Neural cell (in vitro differentiated cells): ENCODE data around the gene MYBBP1A. TPM values are rescaled to one million over a fixed set of nuclear protein-coding genes. Genes with fewer than 3 reads are reported as not detected.

ENCODE experiments used
- H2AFZ ChIP-seq: fragments of 200-600, 300-800 bp; sonication (generic), shearing (Covaris generic); 2 replicates; pipeline ENCODE4 v1.6.0; 2014; ENCODE audit warnings: low read depth, mild to moderate bottlenecking, antibody characterized with exemption, low read length, moderate library complexity
- H3F3A ChIP-seq: fragments of 200-600 bp; shearing (Covaris generic); 2 replicates; pipeline ENCODE4 v1.6.1; 2016; ENCODE audit warnings: mild to moderate bottlenecking, moderate library complexity, mixed read lengths, antibody characterized with exemption, low read length; ENCODE audit not compliant: insufficient read depth, poor library complexity, severe bottlenecking
- H3K27ac ChIP-seq: fragments of 200-600, 300-800 bp; sonication (generic), shearing (Covaris generic); 2 replicates; pipeline ENCODE4 v1.5.1; 2014; ENCODE audit warnings: mild to moderate bottlenecking, low read length, moderate library complexity
- H3K27me3 ChIP-seq: fragments of 300-800, 200-600 bp; sonication (generic), shearing (Covaris generic); 2 replicates; pipeline ENCODE4 v1.6.0; 2014; ENCODE audit warnings: mild to moderate bottlenecking, low read depth, low read length, moderate library complexity; ENCODE audit not compliant: insufficient read depth
- H3K36me3 ChIP-seq: fragments of 300-800, 200-600 bp; sonication (generic), shearing (Covaris generic); 2 replicates; pipeline ENCODE4 v1.5.1; 2014; ENCODE audit warnings: mild to moderate bottlenecking, antibody characterized with exemption, low read length, moderate library complexity; ENCODE audit not compliant: insufficient read depth
- H3K4me2 ChIP-seq: fragments of 300-800, 200-600 bp; sonication (generic), shearing (Covaris generic); 2 replicates; pipeline ENCODE4 v1.6.0; 2014; ENCODE audit warnings: mild to moderate bottlenecking, low read length
- H3K4me3 ChIP-seq: fragments of 300-800, 200-600 bp; sonication (generic), shearing (Covaris generic); 2 replicates; pipeline ENCODE4 v1.5.1; 2014; ENCODE audit warnings: mild to moderate bottlenecking, low read length, moderate library complexity
- H3K79me2 ChIP-seq: fragments of 200-600 bp; shearing (Covaris generic); replicated peaks from 2 replicates; pipeline ENCODE4 v1.6.0; 2014; ENCODE audit warnings: mild to moderate bottlenecking, low read length, moderate library complexity; ENCODE audit not compliant: insufficient read depth
- H3K9ac ChIP-seq: fragments of 300-800, 200-600 bp; sonication (generic), shearing (Covaris generic); 2 replicates; pipeline ENCODE4 v1.6.1; 2016; ENCODE audit warnings: mild to moderate bottlenecking, low read length, mixed read lengths
- H3K9me2 ChIP-seq: fragments of 200-600 bp; shearing (Covaris generic); 2 replicates; pipeline ENCODE4 v1.6.1; 2016; ENCODE audit warnings: mild to moderate bottlenecking, low read length, mixed read lengths; ENCODE audit not compliant: insufficient read depth
- H3K9me3 ChIP-seq: fragments of 200-600, 300-800 bp; sonication (generic), shearing (Covaris generic); 2 replicates; pipeline ENCODE4 v1.6.1; 2016; ENCODE audit warnings: mild to moderate bottlenecking, mixed run types, low read length, moderate library complexity, mixed read lengths
- H4K20me1 ChIP-seq: fragments of 200-600 bp; shearing (Covaris generic); 2 replicates; pipeline ENCODE4 v1.6.1; 2016; ENCODE audit warnings: mild to moderate bottlenecking, mixed run types; ENCODE audit not compliant: insufficient read depth
- CTCF ChIP-seq: fragments of 450-650 bp; IDR thresholded peaks from 2 replicates; pipeline ENCODE4 v1.5.1; 2014; ENCODE audit warnings: antibody characterized with exemption, mild to moderate bottlenecking, moderate library complexity; ENCODE audit not compliant: poor library complexity, severe bottlenecking
- EP300 ChIP-seq: fragments of 450-650 bp; conservative IDR thresholded peaks from 2 replicates; pipeline ENCODE4 v1.6.1; 2014; ENCODE audit warnings: antibody characterized with exemption, mild to moderate bottlenecking, moderate library complexity; ENCODE audit not compliant: poor library complexity, severe bottlenecking
- EZH2 ChIP-seq: fragments of 200-600, 300-800 bp; shearing (Covaris generic), sonication (generic); IDR thresholded peaks from 2 replicates; pipeline ENCODE4 v1.6.1; 2014; ENCODE audit warnings: antibody characterized with exemption, low read length, borderline replicate concordance, mild to moderate bottlenecking; ENCODE audit not compliant: insufficient read depth, poor library complexity, severe bottlenecking
- MXI1 ChIP-seq: fragments of 450-650 bp; conservative IDR thresholded peaks from 2 replicates; pipeline ENCODE4 v1.6.1; 2014; ENCODE audit warnings: antibody characterized with exemption, mild to moderate bottlenecking; ENCODE audit not compliant: poor library complexity, severe bottlenecking
- POLR2AphosphoS5 ChIP-seq: IDR thresholded peaks from 2 replicates; pipeline ENCODE4 v1.6.1; 2012
- RAD21 ChIP-seq: fragments of 450-650 bp; conservative IDR thresholded peaks from 2 replicates; pipeline ENCODE4 v1.6.1; 2014; ENCODE audit warnings: antibody characterized with exemption, mild to moderate bottlenecking, moderate library complexity
- SMC3 ChIP-seq: fragments of 450-650 bp; conservative IDR thresholded peaks from 2 replicates; pipeline ENCODE4 v1.6.1; 2014; ENCODE audit warnings: antibody characterized with exemption, mild to moderate bottlenecking, moderate library complexity; ENCODE audit not compliant: poor library complexity
- TAF1 ChIP-seq: IDR thresholded peaks from 2 replicates; pipeline ENCODE4 v1.6.1; 2012; ENCODE audit warnings: low read depth
- polyA plus RNA-seq: library from polyadenylated mRNA; depleted of rRNA; stranded (reverse); fragments of >200 nt; gene quantifications from 2 replicates; pipeline ENCODE4 v1.2.3, GENCODE V29; 2014
- TF ChIP-seq, protein P1 (sequence below): IDR thresholded peaks from 2 replicates; pipeline ENCODE4 v1.6.1; 2012; ENCODE audit warnings: borderline replicate concordance

The MYBBP1A gene
- polyA plus RNA-seq, 1 donor from 2014 or later = 15.6 TPM

- Histone ChIP-seq H3K36me3 (no peaks in the 10 kb centered on the region), H3K27ac (no peak overlapping the region), H3F3A (peaks cover 4% of the 10 kb centered on the region), H3K4me3 (no peak overlapping the region), H3K79me2 (peaks cover 11% of the 10 kb centered on the region), H4K20me1 (no peaks in the 10 kb centered on the region), H3K4me2 (no peak overlapping the region), H3K9me3 (no peaks in the 10 kb centered on the region), H3K9me2 (no peaks in the 10 kb centered on the region), H3K27me3 (peaks cover 4% of the 10 kb centered on the region), H2AFZ (no peak overlapping the region), H3K9ac (no peak overlapping the region)
- TF ChIP-seq EP300 (no peak), MXI1 (no peak), RAD21 (no peak), SMC3 (no peak), POLR2AphosphoS5 (no peak), CTCF (no peak), TAF1 (no peak), EZH2 (no peak)
- TF ChIP-seq, protein P1, sequence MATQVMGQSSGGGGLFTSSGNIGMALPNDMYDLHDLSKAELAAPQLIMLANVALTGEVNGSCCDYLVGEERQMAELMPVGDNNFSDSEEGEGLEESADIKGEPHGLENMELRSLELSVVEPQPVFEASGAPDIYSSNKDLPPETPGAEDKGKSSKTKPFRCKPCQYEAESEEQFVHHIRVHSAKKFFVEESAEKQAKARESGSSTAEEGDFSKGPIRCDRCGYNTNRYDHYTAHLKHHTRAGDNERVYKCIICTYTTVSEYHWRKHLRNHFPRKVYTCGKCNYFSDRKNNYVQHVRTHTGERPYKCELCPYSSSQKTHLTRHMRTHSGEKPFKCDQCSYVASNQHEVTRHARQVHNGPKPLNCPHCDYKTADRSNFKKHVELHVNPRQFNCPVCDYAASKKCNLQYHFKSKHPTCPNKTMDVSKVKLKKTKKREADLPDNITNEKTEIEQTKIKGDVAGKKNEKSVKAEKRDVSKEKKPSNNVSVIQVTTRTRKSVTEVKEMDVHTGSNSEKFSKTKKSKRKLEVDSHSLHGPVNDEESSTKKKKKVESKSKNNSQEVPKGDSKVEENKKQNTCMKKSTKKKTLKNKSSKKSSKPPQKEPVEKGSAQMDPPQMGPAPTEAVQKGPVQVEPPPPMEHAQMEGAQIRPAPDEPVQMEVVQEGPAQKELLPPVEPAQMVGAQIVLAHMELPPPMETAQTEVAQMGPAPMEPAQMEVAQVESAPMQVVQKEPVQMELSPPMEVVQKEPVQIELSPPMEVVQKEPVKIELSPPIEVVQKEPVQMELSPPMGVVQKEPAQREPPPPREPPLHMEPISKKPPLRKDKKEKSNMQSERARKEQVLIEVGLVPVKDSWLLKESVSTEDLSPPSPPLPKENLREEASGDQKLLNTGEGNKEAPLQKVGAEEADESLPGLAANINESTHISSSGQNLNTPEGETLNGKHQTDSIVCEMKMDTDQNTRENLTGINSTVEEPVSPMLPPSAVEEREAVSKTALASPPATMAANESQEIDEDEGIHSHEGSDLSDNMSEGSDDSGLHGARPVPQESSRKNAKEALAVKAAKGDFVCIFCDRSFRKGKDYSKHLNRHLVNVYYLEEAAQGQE = no peak
Observed at GRCh38 chr17:4504188-4504587, 51.0 kb downstream of the MYBBP1A start.

- Histone ChIP-seq H3K36me3 (no peaks in the 10 kb centered on the region), H3K9me2 (no peaks in the 10 kb centered on the region), H3K4me2 (no peak overlapping the region), H3K9me3 (no peaks in the 10 kb centered on the region), H3F3A (peaks cover 4% of the 10 kb centered on the region), H3K79me2 (peaks cover 11% of the 10 kb centered on the region), H4K20me1 (no peaks in the 10 kb centered on the region), H3K27me3 (peaks cover 4% of the 10 kb centered on the region), H3K9ac (no peak overlapping the region), H3K27ac (no peak overlapping the region), H3K4me3 (no peak overlapping the region), H2AFZ (no peak overlapping the region)
- no peak for TF ChIP-seq TAF1
- TF ChIP-seq CTCF = no peak
- TF ChIP-seq EZH2 = no peak
- no peak for TF ChIP-seq POLR2AphosphoS5
- TF ChIP-seq SMC3 = no peak
- TF ChIP-seq, protein P1 = no peak
- TF ChIP-seq EP300 = no peak
- TF ChIP-seq RAD21 = no peak
- TF ChIP-seq MXI1 = no peak
Observed at GRCh38 chr17:4503283-4504025, 51.7 kb downstream of the MYBBP1A start.
